ENCODE measurements around the gene DEXI. TPM values are rescaled to one million over a fixed set of nuclear protein-coding genes. Genes with fewer than 3 reads are reported as not detected.

Gene DEXI
- total RNA-seq, 4 donors from 2014 or later: 56.8 to 71.5 (median 64.5) TPM

DNA sequence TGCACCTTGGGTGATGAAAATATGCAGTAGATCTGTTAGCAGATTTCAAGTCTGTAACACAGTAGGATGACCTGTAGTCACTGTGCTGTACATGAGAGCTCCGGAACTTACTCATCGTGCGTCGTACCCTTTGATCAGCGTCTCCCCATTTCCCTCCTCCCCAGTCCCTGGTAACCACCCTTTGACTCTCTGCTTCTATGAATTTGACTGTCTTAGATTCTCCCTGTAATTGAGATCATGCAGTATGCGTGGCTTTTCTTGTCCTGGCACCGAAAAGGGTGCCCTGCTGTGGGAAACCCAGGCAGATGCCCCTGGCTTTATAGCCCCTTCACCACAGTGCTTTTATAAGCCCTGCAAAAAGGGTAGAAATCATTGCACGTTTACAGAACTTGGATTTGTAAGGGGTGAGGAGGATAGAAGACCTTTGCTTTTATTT, 22.6 kb upstream of the DEXI start:
- TF ChIP-seq, protein P1, sequence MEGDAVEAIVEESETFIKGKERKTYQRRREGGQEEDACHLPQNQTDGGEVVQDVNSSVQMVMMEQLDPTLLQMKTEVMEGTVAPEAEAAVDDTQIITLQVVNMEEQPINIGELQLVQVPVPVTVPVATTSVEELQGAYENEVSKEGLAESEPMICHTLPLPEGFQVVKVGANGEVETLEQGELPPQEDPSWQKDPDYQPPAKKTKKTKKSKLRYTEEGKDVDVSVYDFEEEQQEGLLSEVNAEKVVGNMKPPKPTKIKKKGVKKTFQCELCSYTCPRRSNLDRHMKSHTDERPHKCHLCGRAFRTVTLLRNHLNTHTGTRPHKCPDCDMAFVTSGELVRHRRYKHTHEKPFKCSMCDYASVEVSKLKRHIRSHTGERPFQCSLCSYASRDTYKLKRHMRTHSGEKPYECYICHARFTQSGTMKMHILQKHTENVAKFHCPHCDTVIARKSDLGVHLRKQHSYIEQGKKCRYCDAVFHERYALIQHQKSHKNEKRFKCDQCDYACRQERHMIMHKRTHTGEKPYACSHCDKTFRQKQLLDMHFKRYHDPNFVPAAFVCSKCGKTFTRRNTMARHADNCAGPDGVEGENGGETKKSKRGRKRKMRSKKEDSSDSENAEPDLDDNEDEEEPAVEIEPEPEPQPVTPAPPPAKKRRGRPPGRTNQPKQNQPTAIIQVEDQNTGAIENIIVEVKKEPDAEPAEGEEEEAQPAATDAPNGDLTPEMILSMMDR (IDR thresholded peaks at IDR 0.05): no peak
- DNase-seq (ENCODE audit: low spot score): no peak
- no peak for ATAC-seq (ENCODE audit: low FRiP score)

DNA sequence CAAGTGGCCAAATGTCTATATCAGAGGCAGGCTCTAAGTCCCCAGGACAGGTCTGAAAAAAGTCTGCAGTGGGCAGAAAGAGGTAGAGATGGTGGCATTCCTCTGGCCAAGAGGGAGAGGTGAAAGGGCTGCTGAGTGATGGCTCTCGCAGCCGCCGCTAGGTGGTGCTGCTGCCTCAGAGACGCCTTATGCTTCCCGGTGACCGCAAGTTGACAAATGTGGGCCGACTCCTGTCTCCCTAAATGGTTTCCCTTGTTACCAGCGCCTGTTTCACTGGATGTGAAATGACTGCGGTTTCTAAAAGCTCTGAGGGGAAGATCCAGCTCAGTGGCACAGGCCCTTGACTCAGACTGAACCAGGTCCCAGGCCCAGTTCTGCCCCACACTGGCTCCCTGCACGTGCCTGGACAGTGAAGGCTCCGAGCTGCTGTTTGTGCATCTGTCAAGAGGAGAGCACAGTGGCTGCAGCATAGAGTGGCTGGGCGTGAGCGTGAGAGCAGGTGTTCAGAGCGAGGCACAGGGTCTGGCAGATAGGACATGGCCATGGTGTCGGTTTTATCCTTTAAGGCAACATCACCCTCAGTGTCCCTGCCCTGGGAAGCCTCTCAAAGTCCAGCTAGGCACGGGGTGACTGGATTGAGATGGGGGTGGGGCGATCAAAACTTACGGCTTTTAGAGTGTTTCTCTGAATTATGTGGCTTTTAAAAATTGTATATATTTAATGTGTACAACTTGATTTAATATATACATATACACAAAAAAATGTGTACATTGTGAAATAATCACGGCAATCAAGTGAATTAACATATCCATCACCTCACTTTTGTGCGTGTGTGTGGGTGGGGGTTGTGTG, 22.0 kb upstream of the DEXI start:
- ATAC-seq (ENCODE audit: low FRiP score) (peak; percentile 68), DNase-seq (ENCODE audit: low spot score) (peak; percentile 67)
- TF ChIP-seq, protein P1 (IDR thresholded peaks at IDR 0.05): peak in 1 of 3 donors; percentile 73

DNA sequence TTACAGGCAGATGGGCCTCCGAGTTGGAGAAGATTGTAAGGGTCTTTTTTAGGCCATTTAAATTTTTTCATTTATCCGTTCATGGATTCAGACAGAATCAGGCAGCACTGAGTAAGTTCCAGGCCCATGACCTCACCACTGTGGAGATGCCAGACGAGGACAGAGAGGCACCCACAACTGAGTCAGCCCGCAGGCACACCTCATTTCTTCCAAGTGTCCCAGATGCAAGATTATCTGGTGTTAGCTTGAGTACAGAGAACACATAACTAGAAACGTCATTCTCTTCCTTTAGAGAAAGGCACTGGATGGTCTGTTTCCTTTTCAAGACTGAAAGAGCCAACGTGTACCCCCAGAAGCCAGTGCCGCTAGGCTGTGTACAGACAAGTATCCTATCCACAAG, 19.0 kb upstream of the DEXI start:
- ATAC-seq (ENCODE audit: low FRiP score): no peak
- no peak for DNase-seq (ENCODE audit: low spot score)
- TF ChIP-seq, protein P1 (IDR thresholded peaks at IDR 0.05): no peak

DNA sequence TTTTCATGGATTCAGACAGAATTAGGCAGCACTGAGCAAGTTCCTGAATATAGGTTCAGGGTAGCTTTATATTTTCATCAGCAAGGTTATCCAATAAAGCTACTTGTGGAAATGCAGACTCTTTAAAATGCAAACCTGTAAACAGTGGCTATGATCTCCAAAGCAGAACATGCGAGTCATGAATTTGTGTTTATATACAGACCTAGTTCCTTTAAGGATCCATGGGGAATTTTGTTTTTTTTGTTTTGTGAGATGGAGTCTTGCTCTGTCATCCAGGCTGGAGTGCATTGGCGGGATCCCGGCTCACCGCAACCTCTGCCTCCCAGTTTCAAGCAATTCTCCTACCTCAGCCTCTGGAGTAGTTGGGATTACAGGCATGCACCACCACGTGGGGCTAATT, 16.9 kb upstream of the DEXI start:
- DNase-seq (ENCODE audit: low spot score) (no peak), ATAC-seq (ENCODE audit: low FRiP score) (no peak)
- TF ChIP-seq, protein P1 (IDR thresholded peaks at IDR 0.05): no peak

DNA sequence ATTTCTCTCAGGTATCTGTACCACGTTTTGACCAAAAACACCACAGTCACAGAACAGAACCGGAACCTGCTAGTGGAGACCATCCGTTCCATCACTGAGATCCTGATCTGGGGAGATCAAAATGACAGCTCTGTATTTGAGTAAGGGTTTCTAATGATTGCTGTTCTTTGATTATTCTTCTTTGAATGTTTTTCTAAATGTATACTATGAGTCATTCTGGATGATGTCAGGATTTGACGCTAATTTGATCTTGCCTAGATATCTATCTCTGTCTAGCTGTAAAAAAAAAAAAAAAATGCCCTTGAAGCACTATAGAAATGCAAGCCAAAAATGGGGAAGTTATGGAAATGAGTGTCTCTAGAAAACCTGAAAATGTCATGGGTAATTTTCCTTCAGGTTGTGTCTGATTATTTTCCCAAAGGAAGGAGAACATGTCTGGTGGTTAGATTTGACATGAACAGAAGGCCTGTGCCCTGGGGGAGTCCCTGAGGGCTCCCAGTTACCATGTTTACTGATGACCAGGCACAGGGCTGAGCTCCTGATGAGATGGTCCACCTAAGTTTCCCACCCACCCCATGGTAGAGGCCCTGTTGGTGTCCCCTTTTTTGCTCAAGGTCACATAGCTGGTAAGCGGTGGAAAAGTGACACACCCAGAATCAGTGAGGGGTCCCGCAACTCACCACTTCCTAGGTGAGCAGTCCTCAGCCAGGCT, 15.7 kb upstream of the DEXI start:
- TF ChIP-seq, protein P1 (IDR thresholded peaks at IDR 0.05): no peak
- ATAC-seq (ENCODE audit: low FRiP score) (no peak), DNase-seq (ENCODE audit: low spot score) (no peak)

DNA sequence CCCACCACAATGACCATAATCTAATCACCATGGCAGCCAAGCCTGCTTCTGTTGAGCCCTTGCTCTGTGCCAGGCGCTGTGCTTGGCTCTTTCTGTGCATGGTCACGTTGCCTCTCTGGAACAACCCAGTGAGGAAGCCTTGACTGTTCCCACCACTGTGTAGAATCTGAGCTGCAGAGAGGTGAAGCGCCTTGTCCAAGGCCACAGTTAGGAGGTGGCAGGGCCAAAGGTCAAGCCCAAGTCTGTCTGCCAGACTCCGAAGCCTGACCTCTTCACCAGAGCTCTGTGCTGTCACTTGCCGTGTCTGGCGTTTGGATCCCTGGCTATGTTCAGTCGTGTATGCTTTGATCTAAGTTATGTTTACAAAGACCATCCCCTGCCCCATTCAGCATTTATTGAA, 12.6 kb upstream of the DEXI start:
- DNase-seq (ENCODE audit: low spot score): no peak
- ATAC-seq (ENCODE audit: low FRiP score): no peak
- TF ChIP-seq, protein P1 (IDR thresholded peaks at IDR 0.05): no peak

Measured in omental fat pad (tissue), 4 donors.